HepG2 (cell line): Measurements from ENCODE around the gene ZNF292. TPM values are rescaled to one million over a fixed set of nuclear protein-coding genes. Genes with fewer than 3 reads are reported as not detected.

Source experiments
- ATAC-seq: fragments of 200-7000 bp; cut with Tn5 transposase; 3 replicates; pipeline ENCODE4 v1.9.1; 2020; ENCODE audit warnings: mild to moderate bottlenecking, moderate library complexity
- BruUV-seq: library from RNA; stranded (reverse); fragments of 400-500 nt; replicated peaks from 2 replicates; lab custom pipeline; 2021; lab: Mats Ljungman, UMichigan
- CTCF ChIA-PET: fragments of 300-600 bp; formaldehyde crosslinking; extraction: SDS; loops from one replicate; lab custom pipeline; 2021; ENCODE audit warnings: low total read pairs, inconsistent platforms, low intra/inter-chr PET ratio; lab: Yijun Ruan, JAX
- POLR2A ChIA-PET: fragments of 350-600 bp; sonication (Branson Sonifier 250); formaldehyde crosslinking; loops from one replicate; lab custom pipeline; 2020; ENCODE audit warnings: antibody characterized with exemption, inconsistent platforms; lab: Yijun Ruan, JAX
- DNase-seq: peaks from one replicate; pipeline ENCODE4 v3.0.0-alpha.2; 2015; ENCODE audit warnings: low spot score
- FAIRE-seq: peaks from 3 replicates; lab custom pipeline; 2011; peaks lifted over from hg19 to GRCh38; lab: Jason Lieb, UNC
- H2AFZ ChIP-seq: one replicate; pipeline ENCODE4 v1.6.1; 2011; ENCODE audit warnings: low read length, inconsistent platforms
- H3K27ac ChIP-seq: fragments of 300-600 bp; 3 replicates; pipeline ENCODE4 v1.8.0; 2011; ENCODE audit warnings: mixed run types, mild to moderate bottlenecking, mixed read lengths, low read length, inconsistent platforms; ENCODE audit not compliant: insufficient read depth; ENCODE audit errors: extremely low read length
- H3K27me3 ChIP-seq, 2 experiments: fragments of 200-600 bp in 1 of 2; 2 replicates in 1 of 2; 3 replicates in 1 of 2; pipeline versions ENCODE4 v1.6.0 to v1.8.0; 2011; ENCODE audit warnings: low read length in 2 of 2, mild to moderate bottlenecking in 2 of 2, moderate library complexity in 2 of 2, inconsistent platforms in 1 of 2; ENCODE audit not compliant: insufficient read depth in 2 of 2, control insufficient read depth in 1 of 2
- H3K36me3 ChIP-seq, 2 experiments: fragments of 200-600 bp in 1 of 2; replicated peaks in 1 of 2; 2 replicates in 1 of 2; 3 replicates in 1 of 2; pipeline versions ENCODE4 v1.5.1 to v1.8.0; 2011; ENCODE audit warnings: low read length in 2 of 2, inconsistent platforms in 1 of 2; ENCODE audit not compliant: insufficient read depth in 2 of 2, control insufficient read depth in 1 of 2
- H3K4me1 ChIP-seq: 2 replicates; pipeline ENCODE4 v1.5.1; 2012; ENCODE audit warnings: low read length, inconsistent platforms; ENCODE audit not compliant: insufficient read depth
- H3K4me2 ChIP-seq: 2 replicates; pipeline ENCODE4 v1.6.0; 2011; ENCODE audit warnings: low read depth, low read length, inconsistent platforms
- H3K4me3 ChIP-seq, 3 experiments: fragments of 200-600 bp in 1 of 3; sonication (generic), shearing (Covaris generic) in 1 of 3; replicated peaks in 1 of 3; 2 replicates each; pipeline ENCODE4 v1.5.1; 2011 to 2016; ENCODE audit warnings: low read length in 3 of 3, inconsistent platforms in 2 of 3, low read depth in 2 of 3, mild to moderate bottlenecking in 2 of 3, control low read depth in 1 of 3, mixed read lengths in 1 of 3; ENCODE audit not compliant: insufficient read depth in 1 of 3
- H3K79me2 ChIP-seq: one replicate; pipeline ENCODE4 v1.6.1; 2011; ENCODE audit warnings: low read length, inconsistent platforms; ENCODE audit not compliant: insufficient read depth
- H3K9ac ChIP-seq: 2 replicates; pipeline ENCODE4 v1.6.0; 2011; ENCODE audit warnings: mild to moderate bottlenecking, low read depth, low read length, inconsistent platforms; ENCODE audit not compliant: insufficient read depth
- H3K9me3 ChIP-seq: 2 replicates; pipeline ENCODE4 v1.5.1; 2012; ENCODE audit warnings: mild to moderate bottlenecking, low read length
- H4K20me1 ChIP-seq: 2 replicates; pipeline ENCODE4 v1.6.0; 2011; ENCODE audit warnings: inconsistent platforms, mild to moderate bottlenecking, low read length, moderate library complexity; ENCODE audit not compliant: insufficient read depth
- CCAR2 ChIP-seq: fragments of 200-400 bp; formaldehyde crosslinking; optimal IDR thresholded peaks from 2 replicates; pipeline ENCODE3; 2018; ENCODE audit warnings: low read depth, mild to moderate bottlenecking, low read length, moderate library complexity
- CENPX ChIP-seq: sonication (generic); formaldehyde crosslinking; IDR thresholded peaks from 2 replicates; pipeline ENCODE4 v1.9.0; 2021; ENCODE audit warnings: mild to moderate bottlenecking, missing genetic modification reagents, moderate library complexity
- DZIP1 ChIP-seq: sonication (generic); formaldehyde crosslinking; IDR thresholded peaks from 2 replicates; pipeline ENCODE4 v1.5.0; 2020; ENCODE audit warnings: mild to moderate bottlenecking, missing genetic modification reagents
- FOXJ3 ChIP-seq: sonication (generic); formaldehyde crosslinking; IDR thresholded peaks from 2 replicates; pipeline ENCODE4 v1.4.0; 2020; ENCODE audit warnings: missing genetic modification reagents, mild to moderate bottlenecking, borderline replicate concordance
- HOXA5 ChIP-seq: sonication (generic); formaldehyde crosslinking; IDR thresholded peaks from 2 replicates; pipeline ENCODE4 v1.4.0; 2020; ENCODE audit warnings: missing genetic modification reagents
- HOXA7 ChIP-seq: sonication (generic); formaldehyde crosslinking; IDR thresholded peaks from 2 replicates; pipeline ENCODE4 v1.8.1; 2022; ENCODE audit warnings: mild to moderate bottlenecking, missing genetic modification reagents, moderate library complexity
- KAT7 ChIP-seq: IDR thresholded peaks from 2 replicates; pipeline ENCODE4 v1.6.1; 2018; ENCODE audit warnings: borderline replicate concordance, missing compliant biosample characterization
- NR2F1 ChIP-seq, 2 experiments: fragments of 450-650 bp in 1 of 2; formaldehyde crosslinking in 1 of 2; IDR thresholded peaks; 2 replicates each; pipeline versions ENCODE4 v1.5.0 to v1.6.1; 2016 to 2020; ENCODE audit warnings: mild to moderate bottlenecking in 1 of 2, missing compliant biosample characterization in 1 of 2, missing genetic modification reagents in 1 of 2, moderate library complexity in 1 of 2
- SRY ChIP-seq: sonication (generic); formaldehyde crosslinking; IDR thresholded peaks from 2 replicates; pipeline ENCODE4 v1.8.0; 2022; ENCODE audit warnings: mild to moderate bottlenecking, missing genetic modification reagents
- TOPORS ChIP-seq: sonication (generic); formaldehyde crosslinking; IDR thresholded peaks from 2 replicates; pipeline ENCODE4 v1.8.0; 2023; ENCODE audit warnings: mild to moderate bottlenecking, missing genetic modification reagents
- ZFP1 ChIP-seq: IDR thresholded peaks from 2 replicates; pipeline ENCODE4 v1.6.1; 2016
- ZNF562 ChIP-seq: sonication (generic); formaldehyde crosslinking; IDR thresholded peaks from 2 replicates; pipeline ENCODE4 v1.8.0; 2022; ENCODE audit warnings: missing genetic modification reagents, borderline replicate concordance
- ZNF605 ChIP-seq: sonication (generic); formaldehyde crosslinking; IDR thresholded peaks from 2 replicates; pipeline ENCODE4 v1.8.0; 2022; ENCODE audit warnings: mild to moderate bottlenecking, missing genetic modification reagents
- ZSCAN30 ChIP-seq: sonication (generic); formaldehyde crosslinking; IDR thresholded peaks from 2 replicates; pipeline ENCODE4 v1.5.0; 2020; ENCODE audit warnings: mild to moderate bottlenecking, missing genetic modification reagents
- in situ Hi-C: cut with HindIII; loops from 2 replicates; pipeline ENCODE4 v1.10.0; 2017; ENCODE audit warnings: low pct_unique_long_range_greater_than_20kb; ENCODE audit not compliant: extremely low pct_ligation_motif_present
- intact Hi-C: fragments of 100-400 bp; cut with micrococcal nuclease; formaldehyde crosslinking; loops from one replicate; pipeline ENCODE4 v1.10.0; 2022; ENCODE audit not compliant: unreplicated experiment
- polyA plus RNA-seq, 8 experiments: library from polyadenylated mRNA; depleted of rRNA in 3 of 8; stranded (reverse) in 7 of 8; unstranded in 1 of 8; fragments of >200 nt; fragmentation: Illumina TruSeq in 4 of 8; extraction: Trizol in 4 of 8; gene quantifications; 2 replicates each; pipeline versions ENCODE4 v1.2.1 to v1.2.3, GENCODE V29; 2011 to 2016; ENCODE audit warnings: low read depth in 4 of 8, missing spikeins in 1 of 8, mixed read lengths in 1 of 8; ENCODE audit not compliant: insufficient read depth in 1 of 8
- total RNA-seq, 5 experiments: library from RNA; depleted of rRNA; stranded (reverse); fragments of >200 nt; fragmentation: Illumina TruSeq; extraction: Trizol; gene quantifications; 2 replicates each; pipeline ENCODE4 v1.2.3, GENCODE V29; 2016; ENCODE audit warnings: low read depth in 1 of 5

Gene ZNF292
- total and polyA plus RNA-seq, 2 of the 13 experiments (the other 11 are each of a cell fraction or from before 2014, with no cell fraction given) = 9.9 to 12.8 TPM

- no peaks in the 10 kb centered on the region for H3K9me3 ChIP-seq
- H3K79me2 ChIP-seq = no peaks in the 10 kb centered on the region
- H3K27ac ChIP-seq = no peak overlapping the region
- no peaks in the 10 kb centered on the region; the same call in 1 of the 2 replicates for H4K20me1 ChIP-seq
- H3K4me3 ChIP-seq = no peak overlapping the region
- TF ChIP-seq ZSCAN30 (CRISPR knock-in tag) = no peak
- TF ChIP-seq HOXA7 (CRISPR knock-in tag) = no peak
- TF ChIP-seq NR2F1 (CRISPR knock-in tag; IDR thresholded peaks at IDR 0.05) = no peak
- no peak for TF ChIP-seq CCAR2
- TF ChIP-seq TOPORS (CRISPR knock-in tag) = no peak
- no peak for TF ChIP-seq ZNF605
- TF ChIP-seq FOXJ3 (CRISPR knock-in tag) = no peak
- no peak for TF ChIP-seq DZIP1
- no peak for TF ChIP-seq CENPX
- TF ChIP-seq ZNF562 (CRISPR knock-in tag) = no peak
- no peak for TF ChIP-seq SRY (CRISPR knock-in tag)
- no peak for TF ChIP-seq HOXA5
- TF ChIP-seq KAT7 (CRISPR knock-in tag) = no peak
- no peak for TF ChIP-seq ZFP1 (CRISPR knock-in tag)
- intact Hi-C loops = no loop called here
- ATAC-seq = no peak
- no peak for DNase-seq
- CTCF ChIA-PET = no interaction called here
- H3K9ac ChIP-seq = no peak overlapping the region
- H3K36me3 ChIP-seq = peaks cover 9 to 57% of the 10 kb centered on the region in 2 experiments; a peak in 4 of 5 replicates
- in situ Hi-C loops = no loop called here
- no peaks in the 10 kb centered on the region for H3K27me3 ChIP-seq
- H3K4me1 ChIP-seq = no peaks in the 10 kb centered on the region
- BruUV-seq = no TSS peak
- no peak for FAIRE-seq
- POLR2A ChIA-PET = no interaction called here
- H3K4me2 ChIP-seq = no peak overlapping the region
- no peak overlapping the region for H2AFZ ChIP-seq
Observed at GRCh38 chr6:87250019-87250418, 94.7 kb downstream of the ZNF292 start.
